ENCODE measurements around the gene HADH.
A peak's percentile ranks its signal among the peaks of the same experiment; 100 is the strongest.

Gene HADH

GRCh38 chr4:108055787-108056186 lies 66.1 kb downstream of the HADH start:
- DNase-seq (ENCODE audit: low read depth in 4 of 4, low spot score in 1 of 4), result no peak

- no peak for DNase-seq (ENCODE audit: low read depth in 4 of 4, low spot score in 1 of 4)
Observed at GRCh38 chr4:108056418-108056817, 66.7 kb downstream of the HADH start.

- no peak for DNase-seq (ENCODE audit: low read depth in 4 of 4, low spot score in 1 of 4)
Observed at GRCh38 chr4:108058685-108059440, 69.2 kb downstream of the HADH start.

- no peak for DNase-seq (ENCODE audit: low read depth in 4 of 4, low spot score in 1 of 4)
Observed at GRCh38 chr4:108060164-108060563, 70.5 kb downstream of the HADH start.

DNA sequence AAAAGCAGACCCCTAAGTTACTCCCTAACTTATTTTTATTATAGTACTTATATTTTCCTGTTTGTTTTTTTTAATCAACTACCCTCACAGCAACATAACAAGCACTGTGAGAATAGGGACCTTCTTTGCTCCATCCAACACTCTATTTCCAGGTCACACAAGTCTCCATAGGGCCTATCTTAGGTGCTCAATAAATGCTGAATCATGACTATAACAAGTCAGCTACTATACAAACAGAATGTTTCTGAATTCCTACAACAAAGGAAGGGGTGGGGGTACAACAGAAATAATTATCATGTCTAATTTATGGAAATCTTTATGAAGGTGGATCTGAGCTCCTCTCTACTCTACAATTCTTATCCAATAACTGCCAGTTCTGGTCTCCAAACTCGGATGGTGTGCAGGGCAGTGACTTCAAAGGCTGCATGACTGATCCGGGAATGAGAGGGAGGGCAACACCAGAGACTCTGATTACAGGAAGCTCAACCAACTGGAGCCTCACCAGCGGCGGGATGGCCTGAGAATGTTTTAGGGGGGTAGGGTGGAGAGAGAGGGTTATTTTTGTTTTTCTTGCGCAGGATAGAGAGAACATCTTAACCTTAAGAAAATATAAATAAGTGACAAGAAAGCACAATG lies 71.1 kb downstream of the HADH start:
- DNase-seq (ENCODE audit: low read depth in 4 of 4, low spot score in 1 of 4), result no peak

- no peak for DNase-seq (ENCODE audit: low read depth in 4 of 4, low spot score in 1 of 4)
Observed at GRCh38 chr4:108068442-108068841, 78.8 kb downstream of the HADH start.

GRCh38 chr4:108070775-108071174 lies 81.1 kb downstream of the HADH start:
- DNase-seq (ENCODE audit: low read depth in 4 of 4, low spot score in 1 of 4), result no peak

- peak in 1 of 4 experiments; percentile 29 for DNase-seq (ENCODE audit: low read depth in 4 of 4, low spot score in 1 of 4)
Observed at GRCh38 chr4:108072300-108072699, 82.6 kb downstream of the HADH start.

DNA sequence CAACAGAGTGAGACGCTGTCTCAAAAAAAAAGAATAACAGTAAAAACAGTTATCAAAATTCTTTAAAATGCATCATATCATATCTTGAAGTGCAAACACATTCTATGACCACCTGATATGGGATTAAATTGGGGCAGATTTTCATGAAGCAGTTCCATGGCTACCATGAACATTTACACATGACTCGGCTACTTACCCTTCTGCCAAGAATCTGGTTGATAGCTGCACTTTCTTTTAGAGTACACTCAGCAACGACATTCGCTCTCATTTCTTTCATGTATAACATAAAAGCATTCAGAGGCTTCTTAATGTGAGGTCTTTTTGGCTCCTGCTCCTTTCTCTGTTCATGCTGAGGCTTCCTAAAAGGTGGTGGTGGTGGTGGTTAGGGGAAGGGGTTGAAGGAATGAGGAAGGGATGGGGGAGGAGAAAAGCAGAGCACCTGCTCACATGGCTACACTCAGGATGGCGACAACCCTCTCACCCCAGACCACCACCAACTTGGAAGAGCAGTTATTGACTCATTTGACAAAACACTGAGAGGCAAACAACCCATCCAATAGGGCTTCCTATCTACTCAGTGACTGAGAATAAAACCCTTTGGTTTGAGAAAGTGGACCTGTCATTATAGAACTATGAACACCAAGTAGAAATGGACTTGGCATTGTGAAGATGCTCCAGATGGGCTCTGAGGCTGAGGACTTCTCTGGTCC lies 88.5 kb downstream of the HADH start:
- DNase-seq (ENCODE audit: low read depth in 4 of 4, low spot score in 1 of 4), result no peak

GRCh38 chr4:108080747-108081146 lies 91.1 kb downstream of the HADH start:
- DNase-seq (ENCODE audit: low read depth in 4 of 4, low spot score in 1 of 4), result peak in 2 of 4 experiments; percentile 13 to 15

GRCh38 chr4:108081256-108081655 lies 91.6 kb downstream of the HADH start:
- DNase-seq (ENCODE audit: low read depth in 4 of 4, low spot score in 1 of 4), result no peak
